OCI-LY1 (cell line): ENCODE data around the gene CREB3.

Experiments
- EZH2 ChIP-seq: fragments of 200-600 bp; sonication (generic), shearing (Covaris generic); IDR thresholded peaks from 2 replicates; pipeline ENCODE4 v1.8.0; 2017; ENCODE audit warnings: borderline replicate concordance, mixed run types, mild to moderate bottlenecking, antibody characterized with exemption, low read length, moderate library complexity, mixed read lengths
- TF ChIP-seq, protein P1 (sequence below): fragments of 200-600 bp; sonication (generic), shearing (Covaris generic); IDR thresholded peaks from 2 replicates; pipeline ENCODE4 v1.5.1; 2017; ENCODE audit warnings: mild to moderate bottlenecking, antibody characterized with exemption, low read length, moderate library complexity, mixed read lengths

DNA sequence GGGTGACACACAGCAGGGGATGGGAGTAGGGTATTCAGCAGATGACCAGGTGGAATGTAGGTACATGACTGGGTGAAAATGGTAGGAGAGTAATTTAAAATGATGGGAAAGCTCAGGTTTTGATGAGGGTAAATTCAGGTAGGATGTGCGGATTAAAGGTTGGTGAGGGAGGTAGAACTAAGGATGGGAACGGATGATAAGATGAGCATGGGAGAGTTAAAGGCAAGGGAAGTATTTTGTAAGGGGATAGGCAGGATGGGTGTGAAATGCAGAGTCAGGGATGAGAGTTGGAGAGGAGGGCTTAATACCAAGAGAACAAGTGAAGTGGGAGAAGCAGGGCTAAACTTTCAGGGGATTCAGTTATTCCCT, 2.0 kb upstream of the CREB3 start:
- TF ChIP-seq, protein P1, sequence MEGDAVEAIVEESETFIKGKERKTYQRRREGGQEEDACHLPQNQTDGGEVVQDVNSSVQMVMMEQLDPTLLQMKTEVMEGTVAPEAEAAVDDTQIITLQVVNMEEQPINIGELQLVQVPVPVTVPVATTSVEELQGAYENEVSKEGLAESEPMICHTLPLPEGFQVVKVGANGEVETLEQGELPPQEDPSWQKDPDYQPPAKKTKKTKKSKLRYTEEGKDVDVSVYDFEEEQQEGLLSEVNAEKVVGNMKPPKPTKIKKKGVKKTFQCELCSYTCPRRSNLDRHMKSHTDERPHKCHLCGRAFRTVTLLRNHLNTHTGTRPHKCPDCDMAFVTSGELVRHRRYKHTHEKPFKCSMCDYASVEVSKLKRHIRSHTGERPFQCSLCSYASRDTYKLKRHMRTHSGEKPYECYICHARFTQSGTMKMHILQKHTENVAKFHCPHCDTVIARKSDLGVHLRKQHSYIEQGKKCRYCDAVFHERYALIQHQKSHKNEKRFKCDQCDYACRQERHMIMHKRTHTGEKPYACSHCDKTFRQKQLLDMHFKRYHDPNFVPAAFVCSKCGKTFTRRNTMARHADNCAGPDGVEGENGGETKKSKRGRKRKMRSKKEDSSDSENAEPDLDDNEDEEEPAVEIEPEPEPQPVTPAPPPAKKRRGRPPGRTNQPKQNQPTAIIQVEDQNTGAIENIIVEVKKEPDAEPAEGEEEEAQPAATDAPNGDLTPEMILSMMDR = no peak
- TF ChIP-seq EZH2 = no peak
